NOMO-1 treated with dmso at 0.1 percent for 144 hours (cell line): ENCODE measurements around the gene ARHGAP32.

ENCODE experiments used
- DNase-seq: peaks from one replicate; lab custom pipeline; 2025; ENCODE audit not compliant: unreplicated experiment; lab: John Stamatoyannopoulos, UW

ARHGAP32 gene

DNA sequence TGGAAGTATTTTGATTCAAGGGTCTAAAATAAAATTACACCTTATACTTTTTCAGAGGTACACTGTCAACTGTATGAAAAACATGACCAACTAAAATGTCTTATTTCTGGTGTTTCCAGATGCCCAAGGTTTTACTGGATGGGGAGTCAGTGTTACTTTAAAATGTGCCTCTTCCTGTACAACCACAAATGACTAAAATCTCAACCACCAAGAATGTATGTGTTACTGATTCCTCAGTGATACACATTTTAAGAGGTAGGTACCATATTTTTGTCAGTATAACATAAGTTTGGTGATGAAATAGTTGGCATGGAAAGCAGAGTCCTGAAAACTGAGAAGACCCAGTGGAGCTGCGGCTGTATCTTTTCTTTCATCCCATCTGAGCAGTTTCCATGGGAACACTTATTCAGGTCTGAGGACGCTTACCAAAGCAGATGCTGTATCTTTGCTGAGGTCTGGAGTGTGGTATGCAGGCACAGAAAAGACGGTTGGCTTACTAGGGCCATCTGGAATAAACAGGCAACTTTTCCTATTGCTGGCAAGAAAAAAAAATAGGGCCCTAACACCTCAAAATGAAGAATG is 228.3 kb downstream of the ARHGAP32 start:
- DNase-seq: no peak

- no peak for DNase-seq
These were observed 229.2 kb downstream of the ARHGAP32 start for GRCh38 chr11:128962896-128963295.

DNA sequence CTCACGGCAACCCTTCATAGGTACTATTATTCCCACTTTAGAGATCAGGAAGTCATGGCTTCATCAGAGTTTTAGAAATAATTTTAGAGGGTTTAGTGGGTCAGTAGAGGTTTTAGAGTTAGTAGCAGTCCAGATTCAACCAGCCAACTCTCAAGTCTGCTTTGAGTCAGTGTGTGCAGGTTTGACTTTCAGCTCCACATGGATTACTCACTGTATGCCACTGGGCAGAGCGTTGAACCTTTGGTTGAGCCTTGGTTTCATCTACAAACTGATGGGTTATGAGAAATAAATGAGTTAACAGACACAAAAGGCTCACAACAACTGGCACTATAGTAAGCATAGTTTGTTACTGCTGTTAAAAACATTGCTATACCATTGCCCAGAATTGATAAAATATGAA is 230.5 kb downstream of the ARHGAP32 start:
- DNase-seq: no peak

GRCh38 chr11:128957202-128957482 is 235.0 kb downstream of the ARHGAP32 start:
- no peak for DNase-seq

GRCh38 chr11:128956401-128957201 is 235.5 kb downstream of the ARHGAP32 start:
- no peak for DNase-seq

GRCh38 chr11:128955636-128956035 is 236.5 kb downstream of the ARHGAP32 start:
- DNase-seq: no peak

- no peak for DNase-seq
These were observed 239.0 kb downstream of the ARHGAP32 start for GRCh38 chr11:128953151-128953550.

DNA sequence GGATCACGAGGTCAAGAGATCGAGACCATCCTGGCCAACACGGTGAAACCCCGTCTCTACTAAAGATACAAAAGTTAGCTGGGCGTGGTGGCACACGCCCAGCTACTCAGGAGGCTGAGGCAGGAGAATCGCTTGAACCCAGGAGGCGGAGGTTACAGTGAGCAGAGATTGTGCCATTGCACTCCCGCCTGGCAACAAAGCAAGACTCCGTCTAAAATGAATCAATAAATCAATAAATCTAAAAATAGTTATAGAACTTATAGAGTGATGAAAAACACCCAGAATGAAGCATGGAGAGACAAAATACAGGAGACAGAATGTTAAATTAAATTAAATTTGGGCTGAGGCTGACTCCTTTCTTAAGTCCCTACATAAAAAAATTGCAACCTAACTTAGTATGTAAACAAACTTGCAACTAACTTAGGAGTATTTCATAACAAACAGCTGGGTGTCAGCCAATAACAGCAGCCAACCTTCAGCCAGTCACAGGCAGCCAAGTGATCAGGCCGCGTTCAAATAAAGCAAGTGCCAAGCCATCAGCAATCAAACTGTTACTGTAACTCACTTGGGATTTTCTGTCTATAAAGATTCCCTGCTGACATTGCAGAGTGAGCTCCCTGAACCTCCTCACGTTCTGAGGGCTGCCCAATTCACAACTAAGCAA is 242.2 kb downstream of the ARHGAP32 start:
- no peak for DNase-seq

DNA sequence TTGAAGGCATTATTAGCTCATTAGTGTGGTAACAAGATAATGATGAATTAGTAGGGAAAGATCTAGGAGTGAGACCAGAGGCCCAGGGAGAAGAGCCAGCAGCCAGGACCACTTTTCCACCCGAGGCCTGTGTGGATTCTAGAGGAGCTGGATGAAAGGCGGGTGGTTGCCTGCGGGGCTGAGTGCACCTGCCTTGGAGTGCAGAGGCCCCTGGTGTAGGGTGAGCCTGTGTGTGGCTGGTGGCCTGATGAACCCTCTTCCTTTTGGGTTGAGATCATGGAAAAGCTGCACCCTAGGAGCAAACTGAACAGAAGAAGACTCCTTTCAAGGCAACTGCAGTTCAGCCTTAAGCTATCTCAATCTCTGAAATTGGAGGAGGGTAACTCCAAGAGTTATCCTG is 243.5 kb downstream of the ARHGAP32 start:
- no peak for DNase-seq

GRCh38 chr11:128947773-128948172 is 244.4 kb downstream of the ARHGAP32 start:
- no peak for DNase-seq

DNA sequence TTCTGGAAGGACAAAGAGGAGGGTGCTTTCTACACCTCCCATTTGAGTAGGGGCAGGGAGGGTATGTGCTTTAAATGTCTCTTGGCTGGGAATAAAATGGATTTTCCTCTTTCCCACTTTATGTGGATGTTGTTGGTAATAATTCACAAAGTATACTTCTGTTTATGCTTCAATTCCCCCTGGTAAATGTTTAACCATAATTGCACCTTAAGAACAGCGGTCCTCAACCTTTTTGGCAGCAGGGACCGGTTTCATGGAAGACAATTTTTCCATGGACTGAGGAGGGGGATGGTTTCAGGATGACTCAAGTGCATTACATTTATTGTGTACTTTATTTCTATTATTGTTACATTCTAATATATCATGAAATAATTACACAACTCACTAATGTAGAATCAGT is 245.5 kb downstream of the ARHGAP32 start:
- no peak for DNase-seq

GRCh38 chr11:128943428-128943976 is 248.6 kb downstream of the ARHGAP32 start:
- no peak for DNase-seq

DNA sequence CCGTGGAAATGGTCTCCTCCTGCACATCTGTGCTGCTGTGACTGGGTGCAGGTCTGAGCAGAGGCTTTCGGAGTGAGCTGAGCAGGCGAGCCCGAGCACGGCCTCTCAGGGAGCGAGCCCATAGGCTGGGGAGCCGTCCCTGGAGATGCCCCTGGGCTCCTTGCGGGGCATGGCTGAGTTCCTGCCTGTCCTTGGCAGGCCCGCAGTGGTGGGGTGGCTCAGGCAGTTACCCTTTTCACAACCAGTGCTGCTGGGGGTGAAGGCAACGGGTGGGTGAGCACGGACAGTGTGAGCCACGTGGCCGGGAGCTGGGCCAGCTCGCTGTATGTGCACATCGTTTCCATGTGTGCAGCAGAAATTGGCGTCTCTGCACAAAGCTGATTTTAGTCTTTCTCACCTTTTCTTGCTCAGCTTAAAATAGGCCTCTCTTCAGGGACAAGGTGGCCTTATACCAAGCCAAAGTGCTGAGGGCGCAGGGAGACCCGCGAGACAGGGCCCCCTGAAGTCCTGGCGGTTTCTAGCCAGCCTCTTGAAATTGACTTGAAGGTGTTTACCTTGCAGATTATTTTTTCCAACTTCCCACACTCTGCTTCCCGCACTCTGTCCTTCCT is 249.2 kb downstream of the ARHGAP32 start, which contains the start of gene TP53AIP1:
TP53AIP1 (minus strand) TSS at position 55 of the 611 bp plus-strand sequence. CDS start 5,053 bp downstream, outside the sequence.
- DNase-seq: no peak

GRCh38 chr11:128942272-128942612 is 249.9 kb downstream of the ARHGAP32 start:
- DNase-seq: no peak

- DNase-seq: no peak
These were observed 250.4 kb downstream of the ARHGAP32 start for GRCh38 chr11:128941573-128942271.

DNA sequence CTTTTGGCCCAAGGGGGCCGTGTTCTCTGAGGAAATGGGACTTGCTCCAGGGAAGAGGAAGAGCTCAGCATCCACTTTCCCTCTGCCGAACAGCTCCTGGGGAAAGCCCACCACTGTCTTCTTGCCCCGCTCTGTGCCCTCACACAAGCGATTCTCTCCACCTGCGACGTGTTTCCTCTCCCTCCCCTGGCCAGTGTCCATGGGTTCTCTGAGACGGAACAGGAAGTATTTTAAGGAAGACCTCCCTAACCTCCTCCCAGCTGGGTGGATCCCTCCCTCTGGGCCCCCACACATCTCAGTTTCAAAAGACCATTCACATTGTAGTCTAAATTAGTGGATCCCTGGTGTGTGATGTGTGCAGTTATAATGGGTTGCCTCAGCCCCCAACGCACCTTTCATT is 251.0 kb downstream of the ARHGAP32 start:
- DNase-seq: no peak

GRCh38 chr11:128940603-128941002 is 251.5 kb downstream of the ARHGAP32 start:
- DNase-seq: no peak

DNA sequence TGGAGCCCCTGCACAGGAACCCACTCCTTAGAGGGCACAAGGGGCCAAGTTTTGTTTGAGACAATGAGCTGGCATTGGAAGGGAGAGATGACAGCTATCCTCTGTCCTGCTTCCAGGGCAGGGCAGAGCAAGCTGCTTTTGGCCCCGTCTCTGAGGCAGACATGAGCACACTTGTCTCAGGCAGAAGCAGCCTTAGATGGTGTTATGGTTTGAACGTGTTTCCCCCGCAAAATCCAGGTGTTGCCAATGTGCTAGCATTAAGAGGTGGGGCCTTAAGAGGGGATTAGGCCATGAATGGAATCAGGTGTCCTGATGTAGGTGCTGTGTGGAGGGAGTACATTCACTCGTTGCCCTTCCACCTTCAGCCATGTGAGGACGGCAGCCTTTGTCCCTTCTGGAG is 252.0 kb downstream of the ARHGAP32 start:
- DNase-seq: no peak

GRCh38 chr11:128939591-128939990 is 252.5 kb downstream of the ARHGAP32 start:
- no peak for DNase-seq

DNA sequence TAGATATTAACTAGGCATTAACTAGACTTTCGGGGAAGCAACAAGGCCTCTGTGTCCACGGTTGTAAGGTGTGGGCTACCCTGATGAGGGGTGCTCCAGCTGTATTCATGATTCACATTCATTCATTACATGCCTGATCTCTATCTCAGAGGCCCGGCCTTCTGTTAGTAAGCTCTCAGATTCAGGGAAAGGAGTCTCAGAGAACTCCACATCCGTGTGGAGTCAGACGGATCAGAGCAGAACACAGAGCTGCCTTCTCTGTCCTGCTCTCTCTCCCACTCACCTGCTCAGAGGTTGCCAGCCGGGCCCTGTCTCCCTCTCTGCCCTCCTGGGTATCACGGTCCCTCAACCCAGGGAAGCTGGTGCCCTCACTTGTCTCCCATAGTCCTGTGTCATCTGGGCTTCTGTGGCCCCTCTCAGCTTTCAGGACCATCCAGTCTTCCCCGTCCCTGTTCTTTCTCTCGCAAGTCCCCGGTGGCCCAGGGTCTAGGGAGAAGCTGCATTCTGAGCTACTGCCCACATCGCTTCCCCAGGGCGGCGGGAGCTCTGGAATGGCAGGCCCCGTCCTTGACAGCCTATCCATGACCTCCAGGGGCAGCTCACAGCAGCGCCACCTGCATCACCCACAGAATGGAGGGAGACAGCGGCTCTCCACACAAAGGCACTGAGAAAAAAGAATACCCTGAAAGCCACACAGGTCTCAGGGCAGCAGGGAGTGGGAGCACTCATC is 253.8 kb downstream of the ARHGAP32 start:
- DNase-seq: no peak
